Lung (tissue), 12 donors: ENCODE data around the gene GOLGA1. TPM values are rescaled to one million over a fixed set of nuclear protein-coding genes. Genes with fewer than 3 reads are reported as not detected.

Source experiments
- ATAC-seq: fragments of 200-7000 bp; cut with Tn5 transposase; one replicate; pipeline ENCODE4 v1.9.1; 2020; ENCODE audit warnings: moderate number of reproducible peaks; ENCODE audit not compliant: insufficient read depth, low FRiP score
- DNase-seq, 3 donors: peaks; one replicate each; pipeline ENCODE4 v3.0.0-alpha.2; 2013 to 2017
- H3K27ac ChIP-seq, 2 donors: one replicate each; pipeline ENCODE4 v1.5.1; 2013; ENCODE audit warnings: mild to moderate bottlenecking in 2 of 2, moderate library complexity in 2 of 2, control low read depth in 1 of 2, inconsistent platforms in 1 of 2, low read depth in 1 of 2, low read length in 1 of 2
- H3K27me3 ChIP-seq, 3 donors: one replicate each; pipeline ENCODE4 v1.5.1; 2013; ENCODE audit warnings: low read length in 2 of 3; ENCODE audit not compliant: control insufficient read depth in 3 of 3, insufficient read depth in 3 of 3
- H3K36me3 ChIP-seq, 4 donors: one replicate each; pipeline ENCODE4 v1.5.1; 2013; ENCODE audit warnings: low read length in 4 of 4, mild to moderate bottlenecking in 1 of 4, moderate library complexity in 1 of 4; ENCODE audit not compliant: control insufficient read depth in 4 of 4, insufficient read depth in 4 of 4
- H3K4me1 ChIP-seq, 5 donors: one replicate each; pipeline ENCODE4 v1.5.1; 2013; ENCODE audit warnings: low read length in 5 of 5, mild to moderate bottlenecking in 2 of 5, moderate library complexity in 1 of 5; ENCODE audit not compliant: control insufficient read depth in 5 of 5, insufficient read depth in 5 of 5
- H3K4me3 ChIP-seq: one replicate; pipeline ENCODE4 v1.5.1; 2013; ENCODE audit warnings: mild to moderate bottlenecking, control low read depth, moderate library complexity
- H3K9ac ChIP-seq, 2 donors: one replicate each; pipeline ENCODE4 v1.5.1; 2013; ENCODE audit warnings: low read length in 2 of 2, control low read depth in 1 of 2; ENCODE audit not compliant: insufficient read depth in 1 of 2
- H3K9me3 ChIP-seq, 4 donors: one replicate each; pipeline ENCODE4 v1.5.1; 2013; ENCODE audit warnings: low read length in 3 of 4, mild to moderate bottlenecking in 1 of 4, moderate library complexity in 1 of 4; ENCODE audit not compliant: control insufficient read depth in 4 of 4, insufficient read depth in 3 of 4
- WGBS, 2 donors: extraction: QIAGEN DNeasy Blood & Tissue Kit; methylation state at CpG; one replicate each; pipeline ENCODE4 v1.1.7; 2013; 5-methylcytosine and 5-hydroxymethylcytosine counted together
- polyA plus RNA-seq, 2 donors: library from polyadenylated mRNA; stranded (reverse); fragments of 200-250 nt; gene quantifications; one replicate each; pipeline ENCODE4 v1.2.1, GENCODE V29; 2013
- total RNA-seq, 2 donors: library from RNA; depleted of rRNA in 1 of 2; stranded (reverse); fragments of >200 nt in 1 of 2; gene quantifications; one replicate each; pipeline ENCODE4 v1.2.1, GENCODE V29; 2014 to 2021
- TF ChIP-seq, protein P1 (sequence below): IDR thresholded peaks from 2 replicates; pipeline ENCODE4 v1.5.1; 2012; ENCODE audit warnings: mild to moderate bottlenecking; ENCODE audit errors: control extremely low read depth, extremely low read depth
- donor health status: control.
- donor health status: control.
- donor health status: Bipolar disorder and iron deficiency.
- donor health status: healthy.
- donor health status: DM: yes; HTN: yes; CAD: no.

GOLGA1 gene
- total and polyA plus RNA-seq, 4 donors, result 6.2 to 20.4 (median 12.3) TPM

DNA sequence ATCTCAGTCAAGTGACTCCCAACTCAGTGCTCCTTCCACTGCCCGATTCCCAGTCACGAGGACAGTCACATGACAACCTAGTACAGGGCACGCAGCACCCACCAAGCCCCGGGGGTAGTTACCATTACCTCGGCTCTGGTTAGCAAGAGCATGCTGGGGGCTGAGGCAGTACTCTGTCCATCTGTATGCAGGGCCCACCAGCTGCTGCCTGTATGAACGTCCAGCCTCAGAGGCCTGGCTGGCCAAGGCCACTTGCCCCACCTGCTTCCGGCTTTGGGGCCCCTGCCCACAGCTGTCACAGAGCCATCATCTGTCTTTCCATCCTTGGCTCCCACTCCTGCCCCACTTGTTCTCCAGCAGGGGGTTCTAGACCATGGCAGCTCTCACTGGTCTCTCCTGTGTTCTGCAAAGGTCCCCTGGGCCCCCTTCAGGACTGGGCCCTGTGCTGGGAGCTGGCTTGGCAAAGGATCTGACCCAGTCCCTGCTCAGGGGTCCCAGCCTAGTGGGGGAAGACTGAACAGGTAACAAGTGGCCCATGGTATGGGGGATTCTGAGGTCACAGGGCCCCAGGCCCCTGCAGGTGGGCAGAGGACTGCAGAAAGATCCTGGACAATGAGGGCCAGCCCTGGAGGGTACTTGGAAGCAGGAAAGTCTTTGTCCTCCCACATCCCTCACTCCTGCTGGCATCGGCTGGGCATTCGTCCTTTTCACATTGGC is 82.4 kb downstream of the GOLGA1 start:
- TF ChIP-seq, protein P1, sequence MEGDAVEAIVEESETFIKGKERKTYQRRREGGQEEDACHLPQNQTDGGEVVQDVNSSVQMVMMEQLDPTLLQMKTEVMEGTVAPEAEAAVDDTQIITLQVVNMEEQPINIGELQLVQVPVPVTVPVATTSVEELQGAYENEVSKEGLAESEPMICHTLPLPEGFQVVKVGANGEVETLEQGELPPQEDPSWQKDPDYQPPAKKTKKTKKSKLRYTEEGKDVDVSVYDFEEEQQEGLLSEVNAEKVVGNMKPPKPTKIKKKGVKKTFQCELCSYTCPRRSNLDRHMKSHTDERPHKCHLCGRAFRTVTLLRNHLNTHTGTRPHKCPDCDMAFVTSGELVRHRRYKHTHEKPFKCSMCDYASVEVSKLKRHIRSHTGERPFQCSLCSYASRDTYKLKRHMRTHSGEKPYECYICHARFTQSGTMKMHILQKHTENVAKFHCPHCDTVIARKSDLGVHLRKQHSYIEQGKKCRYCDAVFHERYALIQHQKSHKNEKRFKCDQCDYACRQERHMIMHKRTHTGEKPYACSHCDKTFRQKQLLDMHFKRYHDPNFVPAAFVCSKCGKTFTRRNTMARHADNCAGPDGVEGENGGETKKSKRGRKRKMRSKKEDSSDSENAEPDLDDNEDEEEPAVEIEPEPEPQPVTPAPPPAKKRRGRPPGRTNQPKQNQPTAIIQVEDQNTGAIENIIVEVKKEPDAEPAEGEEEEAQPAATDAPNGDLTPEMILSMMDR, result no peak
- 82 to 86% methylated on average over 9 of the region's 9 CpGs for WGBS, 2 donors
- H3K4me1 ChIP-seq, result peaks cover 8 to 18% (median 13%) of the 10 kb centered on the region in 5 donors
- ATAC-seq (no peak), DNase-seq (no peak)
- H3K27ac ChIP-seq, result no peak overlapping the region
- peaks cover 17 to 44% (median 29%) of the 10 kb centered on the region in 4 donors for H3K36me3 ChIP-seq
- no peaks in the 10 kb centered on the region for H3K9me3 ChIP-seq
- no peaks in the 10 kb centered on the region for H3K27me3 ChIP-seq
- no peak overlapping the region for H3K9ac ChIP-seq
- no peak overlapping the region for H3K4me3 ChIP-seq

DNA sequence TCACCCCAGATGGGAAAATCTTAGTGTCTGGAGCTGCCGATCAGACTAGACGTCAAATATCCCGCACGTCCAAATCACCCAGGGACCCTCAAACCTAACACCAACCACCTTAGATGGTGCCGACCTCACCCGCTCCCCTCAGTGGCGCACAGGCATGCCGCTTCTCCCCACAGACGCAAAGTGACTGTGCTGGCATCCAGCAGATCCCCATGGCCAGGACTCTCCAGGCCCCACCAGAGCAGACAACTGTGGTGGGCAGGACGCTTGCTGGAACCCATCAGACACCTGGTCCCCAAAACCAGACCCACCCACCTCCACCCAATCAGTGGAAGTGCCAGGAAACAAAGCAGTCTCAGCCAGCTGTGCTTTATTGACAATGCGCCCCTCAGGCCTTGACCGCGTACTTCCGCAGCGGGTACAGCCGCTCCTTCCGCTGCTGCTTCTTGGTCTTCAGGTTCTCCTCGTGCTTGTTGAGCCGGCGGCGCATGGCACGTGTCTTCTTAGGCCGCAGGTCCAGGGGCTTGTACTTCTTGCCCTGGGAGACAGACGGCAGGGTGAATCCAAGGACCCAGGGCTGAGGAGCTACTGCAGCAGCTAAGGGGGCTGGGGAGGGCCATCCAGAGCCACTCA is 83.2 kb downstream of the GOLGA1 start:
- Histone ChIP-seq H3K9ac (no peak overlapping the region), H3K4me1 (peaks cover 8 to 21% (median 13%) of the 10 kb centered on the region in 5 donors), H3K4me3 (no peak overlapping the region), H3K27me3 (no peaks in the 10 kb centered on the region), H3K9me3 (no peaks in the 10 kb centered on the region), H3K36me3 (peaks cover 17 to 44% (median 29%) of the 10 kb centered on the region in 4 donors), H3K27ac (no peak overlapping the region)
- TF ChIP-seq, protein P1, result no peak
- DNase-seq (no peak), ATAC-seq (no peak)
- WGBS, 2 donors, result 90 to 91% methylated on average over 24 of the region's 24 CpGs

DNA sequence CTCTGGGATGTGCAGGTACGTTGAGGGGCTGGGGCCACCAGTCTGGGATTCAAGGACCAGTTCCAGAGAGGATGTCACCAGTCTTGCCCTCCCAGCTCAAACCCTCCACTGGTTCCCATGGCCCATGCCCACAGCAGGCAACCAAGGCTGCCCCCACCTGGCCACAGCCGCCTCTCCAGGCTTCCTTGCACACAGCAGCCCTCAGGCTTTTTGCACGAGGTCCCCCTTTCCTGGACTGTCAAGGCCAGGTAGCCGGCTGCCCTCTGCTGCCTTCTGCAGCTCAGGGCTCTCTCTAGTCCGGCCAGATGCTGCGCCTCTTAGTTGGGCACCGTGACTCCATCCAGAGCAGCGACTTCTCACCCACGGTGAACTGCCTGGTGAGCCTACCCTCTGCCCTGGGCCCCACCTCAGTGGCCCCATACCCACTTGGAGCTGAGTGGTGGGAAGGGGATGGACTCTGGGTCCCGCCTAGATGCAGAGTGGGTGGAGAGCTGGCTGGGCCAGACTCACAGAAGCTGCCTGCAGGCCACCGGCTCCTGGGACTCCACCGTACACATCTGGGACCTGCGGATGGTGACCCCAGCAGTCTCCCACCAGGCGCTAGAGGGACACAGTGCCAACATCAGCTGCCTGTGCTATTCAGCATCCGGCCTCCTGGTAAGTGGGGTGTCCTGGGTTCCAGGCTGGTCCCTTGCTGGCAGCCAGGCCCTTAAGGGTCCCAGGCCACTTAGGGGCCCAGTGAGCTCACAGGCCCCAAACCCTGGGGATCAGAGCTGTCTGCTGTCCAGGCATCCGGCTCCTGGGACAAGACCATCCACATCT is 84.7 kb downstream of the GOLGA1 start:
- Histone ChIP-seq H3K4me3 (no peak overlapping the region), H3K9me3 (no peaks in the 10 kb centered on the region), H3K36me3 (peaks cover 17 to 44% (median 29%) of the 10 kb centered on the region in 4 donors), H3K27ac (no peak overlapping the region), H3K27me3 (no peaks in the 10 kb centered on the region), H3K9ac (no peak overlapping the region), H3K4me1 (peaks cover 8 to 22% (median 13%) of the 10 kb centered on the region in 5 donors)
- TF ChIP-seq, protein P1, result no peak
- ATAC-seq (no peak), DNase-seq (no peak)
- WGBS, 2 donors, result 72 to 73% methylated on average over 16 of the region's 16 CpGs
